ENCODE measurements around the gene MYO10.

DNA sequence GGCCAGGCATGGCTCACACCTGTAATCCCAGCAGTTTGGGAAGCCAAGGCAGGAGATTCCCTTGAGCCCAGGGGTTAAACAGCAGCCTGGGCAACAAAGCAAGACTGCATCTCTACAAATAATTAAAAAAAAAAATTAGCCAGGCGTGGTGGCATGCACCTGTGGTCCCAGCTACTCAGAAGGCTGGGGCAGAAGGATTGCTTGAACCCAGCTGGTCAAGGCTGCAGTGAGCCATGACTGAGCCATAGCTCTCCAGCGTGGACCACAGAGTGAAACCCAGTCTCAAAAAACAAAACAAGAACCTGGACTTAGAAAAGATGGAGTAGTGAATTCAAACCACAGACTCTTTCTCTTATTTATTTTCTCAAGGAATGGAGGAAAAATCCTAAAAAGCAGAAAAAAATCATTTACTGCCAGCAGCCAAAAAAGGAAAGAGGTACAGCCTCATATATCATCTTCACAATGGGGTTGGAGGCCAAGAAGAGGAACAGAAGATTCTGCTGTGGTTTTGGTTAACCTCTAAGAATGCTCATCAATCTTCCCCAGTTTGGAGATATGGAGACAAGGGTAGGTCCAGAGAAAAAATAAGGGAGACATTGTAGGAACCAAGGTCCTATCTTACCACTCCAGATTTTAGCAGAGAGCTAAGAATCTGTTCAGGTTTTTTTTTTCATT, 40.0 kb upstream of the MYO10 start:
- TF ChIP-seq POLR2AphosphoS5 (IDR thresholded peaks at IDR 0.05): no peak
- no peak for TF ChIP-seq POLR2A (IDR thresholded peaks at IDR 0.05)
- TF ChIP-seq, protein P1, sequence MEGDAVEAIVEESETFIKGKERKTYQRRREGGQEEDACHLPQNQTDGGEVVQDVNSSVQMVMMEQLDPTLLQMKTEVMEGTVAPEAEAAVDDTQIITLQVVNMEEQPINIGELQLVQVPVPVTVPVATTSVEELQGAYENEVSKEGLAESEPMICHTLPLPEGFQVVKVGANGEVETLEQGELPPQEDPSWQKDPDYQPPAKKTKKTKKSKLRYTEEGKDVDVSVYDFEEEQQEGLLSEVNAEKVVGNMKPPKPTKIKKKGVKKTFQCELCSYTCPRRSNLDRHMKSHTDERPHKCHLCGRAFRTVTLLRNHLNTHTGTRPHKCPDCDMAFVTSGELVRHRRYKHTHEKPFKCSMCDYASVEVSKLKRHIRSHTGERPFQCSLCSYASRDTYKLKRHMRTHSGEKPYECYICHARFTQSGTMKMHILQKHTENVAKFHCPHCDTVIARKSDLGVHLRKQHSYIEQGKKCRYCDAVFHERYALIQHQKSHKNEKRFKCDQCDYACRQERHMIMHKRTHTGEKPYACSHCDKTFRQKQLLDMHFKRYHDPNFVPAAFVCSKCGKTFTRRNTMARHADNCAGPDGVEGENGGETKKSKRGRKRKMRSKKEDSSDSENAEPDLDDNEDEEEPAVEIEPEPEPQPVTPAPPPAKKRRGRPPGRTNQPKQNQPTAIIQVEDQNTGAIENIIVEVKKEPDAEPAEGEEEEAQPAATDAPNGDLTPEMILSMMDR (IDR thresholded peaks at IDR 0.05): no peak
